GM12878 (cell line): ENCODE measurements around the gene ADAMTSL3. TPM values are rescaled to one million over a fixed set of nuclear protein-coding genes. Genes with fewer than 3 reads are reported as not detected.

Experiments
- ATAC-seq: fragments of 200-7000 bp; cut with Tn5 transposase; 3 replicates; pipeline ENCODE4 v1.9.1; 2020; ENCODE audit warnings: mild to moderate bottlenecking, moderate library complexity
- BruUV-seq: library from RNA; stranded (reverse); fragments of 400-500 nt; replicated peaks from 2 replicates; lab custom pipeline; 2021; lab: Mats Ljungman, UMichigan
- CTCF ChIA-PET: fragments of 300-600 bp; sonication (Branson Sonifier 250); formaldehyde crosslinking; extraction: SDS; loops from one replicate; lab custom pipeline; 2021; ENCODE audit warnings: inconsistent platforms; lab: Yijun Ruan, JAX
- POLR2A ChIA-PET: fragments of 350-600 bp; formaldehyde crosslinking; extraction: SDS; loops from one replicate; lab custom pipeline; 2021; ENCODE audit warnings: inconsistent platforms; lab: Charles Lee
- RAD21 ChIA-PET: fragments of 300-600 bp; sonication (Branson Sonifier 250); formaldehyde crosslinking; loops from one replicate; lab custom pipeline; 2023; ENCODE audit warnings: antibody characterized with exemption; ENCODE audit not compliant: unreplicated experiment; lab: Charles Lee
- SMC1A ChIA-PET: fragments of 300-600 bp; sonication (Branson Sonifier 250); formaldehyde crosslinking; loops from one replicate; lab custom pipeline; 2023; ENCODE audit not compliant: unreplicated experiment, uncharacterized antibody; lab: Charles Lee
- DNase-seq: peaks from one replicate; pipeline ENCODE4 v3.0.0-alpha.2; 2011; ENCODE audit warnings: low read depth, low spot score
- FAIRE-seq: peaks from 3 replicates; lab custom pipeline; 2011; peaks lifted over from hg19 to GRCh38; lab: Jason Lieb, UNC
- H2AFZ ChIP-seq: 2 replicates; pipeline ENCODE4 v1.6.0; 2011; ENCODE audit warnings: low read depth, low read length, control low read depth; ENCODE audit not compliant: control insufficient read depth
- H3K27ac ChIP-seq: 2 replicates; pipeline ENCODE4 v1.5.1; 2011; ENCODE audit warnings: control low read depth; ENCODE audit not compliant: control insufficient read depth, insufficient read depth
- H3K27me3 ChIP-seq, 2 experiments: replicated peaks in 1 of 2; 2 replicates each; pipeline versions ENCODE4 v1.6.0 to v1.6.1; 2011; ENCODE audit warnings: low read length in 1 of 2; ENCODE audit not compliant: control insufficient read depth in 2 of 2, insufficient read depth in 2 of 2
- H3K36me3 ChIP-seq, 2 experiments: 2 replicates each; pipeline ENCODE4 v1.5.1; 2011; ENCODE audit warnings: low read length in 1 of 2; ENCODE audit not compliant: control insufficient read depth in 2 of 2, insufficient read depth in 2 of 2
- H3K4me1 ChIP-seq: 2 replicates; pipeline ENCODE4 v1.6.1; 2011; ENCODE audit warnings: mild to moderate bottlenecking, low read length, moderate library complexity, mixed read lengths; ENCODE audit not compliant: control insufficient read depth, insufficient read depth
- H3K4me2 ChIP-seq: 2 replicates; pipeline ENCODE4 v1.6.0; 2011; ENCODE audit warnings: control low read depth; ENCODE audit not compliant: control insufficient read depth, insufficient read depth
- H3K4me3 ChIP-seq: fragments of 200-600 bp; sonication (generic); 2 replicates; pipeline ENCODE4 v1.5.1; 2016
- H3K79me2 ChIP-seq: 2 replicates; pipeline ENCODE4 v1.6.0; 2011; ENCODE audit warnings: low read length; ENCODE audit not compliant: control insufficient read depth, insufficient read depth
- H3K9ac ChIP-seq: 2 replicates; pipeline ENCODE4 v1.8.0; 2011; ENCODE audit warnings: low read length, control low read depth, mixed read lengths; ENCODE audit not compliant: control insufficient read depth, insufficient read depth
- H3K9me3 ChIP-seq: replicated peaks from 3 replicates; pipeline ENCODE4 v1.5.1; 2011; ENCODE audit warnings: mild to moderate bottlenecking, low read length; ENCODE audit not compliant: control insufficient read depth, insufficient read depth
- H4K20me1 ChIP-seq: 2 replicates; pipeline ENCODE4 v1.6.0; 2011; ENCODE audit not compliant: control insufficient read depth, insufficient read depth
- BMI1 ChIP-seq: fragments of 450-650 bp; IDR thresholded peaks from 2 replicates; pipeline ENCODE4 v1.6.1; 2016; ENCODE audit warnings: mild to moderate bottlenecking, moderate library complexity, borderline replicate concordance
- CHD4 ChIP-seq: fragments of 200-600 bp; sonication (generic); IDR thresholded peaks from 2 replicates; pipeline ENCODE4 v1.6.1; 2016; ENCODE audit warnings: mild to moderate bottlenecking
- ETV6 ChIP-seq, 2 experiments: fragments of 450-650 bp in 1 of 2; IDR thresholded peaks in 1 of 2; conservative IDR thresholded peaks in 1 of 2; 2 replicates each; pipeline ENCODE4 v1.6.1; 2014; ENCODE audit warnings: antibody characterized with exemption in 1 of 2, borderline replicate concordance in 1 of 2, low read depth in 1 of 2, mild to moderate bottlenecking in 1 of 2, moderate library complexity in 1 of 2
- NFYA ChIP-seq: IDR thresholded peaks from 2 replicates; pipeline ENCODE4 v1.6.1; 2011; ENCODE audit warnings: low read depth, mild to moderate bottlenecking, low read length, improper control_type of control experiment, borderline replicate concordance
- PAX8 ChIP-seq: fragments of 450-650 bp; IDR thresholded peaks from 2 replicates; pipeline ENCODE4 v1.6.1; 2017; ENCODE audit warnings: mild to moderate bottlenecking, moderate library complexity
- RAD51 ChIP-seq: fragments of 450-650 bp; IDR thresholded peaks from 2 replicates; pipeline ENCODE4 v1.6.1; 2016; ENCODE audit warnings: moderate library complexity, mild to moderate bottlenecking, inconsistent platforms
- RBBP5 ChIP-seq: fragments of 200-600 bp; sonication (generic); conservative IDR thresholded peaks from 2 replicates; pipeline ENCODE4 v1.6.1; 2016
- RFX5 ChIP-seq: IDR thresholded peaks from 2 replicates; pipeline ENCODE4 v1.6.1; 2011; ENCODE audit warnings: low read depth, low read length, improper control_type of control experiment
- SMAD1 ChIP-seq: fragments of 450-650 bp; IDR thresholded peaks from 2 replicates; pipeline ENCODE4 v1.6.1; 2018; ENCODE audit warnings: mild to moderate bottlenecking, low read depth; ENCODE audit not compliant: partially characterized antibody
- SRF ChIP-seq, 2 experiments: IDR thresholded peaks; 2 replicates each; pipeline ENCODE4 v1.6.1; 2011; ENCODE audit warnings: low read depth in 2 of 2, low read length in 2 of 2, mild to moderate bottlenecking in 1 of 2, moderate library complexity in 1 of 2
- TCF3 ChIP-seq: IDR thresholded peaks from 2 replicates; pipeline ENCODE4 v1.6.1; 2012; ENCODE audit warnings: low read depth, mild to moderate bottlenecking, low read length, borderline replicate concordance; ENCODE audit not compliant: insufficient read depth
- ZNF217 ChIP-seq: fragments of 450-650 bp; IDR thresholded peaks from 2 replicates; pipeline ENCODE4 v1.6.1; 2017; ENCODE audit warnings: antibody characterized with exemption, mild to moderate bottlenecking
- ZNF274 ChIP-seq: IDR thresholded peaks from one replicate; pipeline ENCODE4 v1.8.0; 2011; ENCODE audit not compliant: insufficient read length, insufficient read depth
- ZZZ3 ChIP-seq: IDR thresholded peaks from 2 replicates; pipeline ENCODE4 v1.6.1; 2011; ENCODE audit warnings: low read depth; ENCODE audit not compliant: control insufficient read depth, insufficient read length
- WGBS: methylation state at CpG from one replicate; pipeline ENCODE4 v1.1.6; 2016; ENCODE audit warnings: low lambda C conversion rate; ENCODE audit not compliant: insufficient replicate concordance, insufficient coverage; ENCODE audit errors: missing lambda C conversion rate; 5-methylcytosine and 5-hydroxymethylcytosine counted together
- in situ Hi-C: fragments of 300-500 bp; cut with MboI; formaldehyde crosslinking; loops from 9 replicates; pipeline ENCODE4 v1.14.3; 2018; ENCODE audit warnings: mixed read lengths
- intact Hi-C: fragments of 100-400 bp; cut with micrococcal nuclease; formaldehyde crosslinking; loops from one replicate; pipeline ENCODE4 v1.14.2; 2022; ENCODE audit not compliant: unreplicated experiment
- polyA plus RNA-seq, 11 experiments: library from polyadenylated mRNA; depleted of rRNA in 4 of 11; unstranded in 6 of 11; stranded (reverse) in 5 of 11; fragments of >200 nt; fragmentation: Nextera tagmentation in 4 of 11; fragmentation: Illumina TruSeq in 1 of 11; extraction: Ambion mirVana in 4 of 11; extraction: Trizol in 1 of 11; gene quantifications; 1 replicate in 1 of 11; 2 replicates in 10 of 11; pipeline versions ENCODE4 v1.2.1 to v1.2.3, GENCODE V29; 2011 to 2016; ENCODE audit warnings: inconsistent platforms in 2 of 11, missing spikeins in 2 of 11, low read depth in 1 of 11
- total RNA-seq, 4 experiments: library from RNA; depleted of rRNA in 3 of 4; stranded (reverse); fragments of >200 nt in 3 of 4; fragmentation: Illumina TruSeq in 1 of 4; extraction: Trizol in 1 of 4; gene quantifications; 2 replicates each; pipeline versions ENCODE4 v1.2.1 to v1.2.3, GENCODE V29; 2013 to 2021
- TF ChIP-seq, protein P1 (sequence below): fragments of 450-650 bp; formaldehyde crosslinking; IDR thresholded peaks from 2 replicates; pipeline ENCODE4 v1.4.0; 2020; ENCODE audit warnings: mild to moderate bottlenecking, moderate library complexity
- TF ChIP-seq, protein P2 (sequence below): fragments of 450-650 bp; IDR thresholded peaks from 2 replicates; pipeline ENCODE4 v1.6.1; 2017; ENCODE audit warnings: mild to moderate bottlenecking
- TF ChIP-seq, protein P3 (sequence below): IDR thresholded peaks from 2 replicates; pipeline ENCODE4 v1.6.1; 2011; ENCODE audit warnings: low read depth, low read length, improper control_type of control experiment, borderline replicate concordance

The ADAMTSL3 gene
- total and polyA plus RNA-seq, 10 of the 15 experiments (the other 5 are each of a cell fraction or from before 2014, with no cell fraction given): 0.01 to 0.28 (median 0.13) TPM

DNA sequence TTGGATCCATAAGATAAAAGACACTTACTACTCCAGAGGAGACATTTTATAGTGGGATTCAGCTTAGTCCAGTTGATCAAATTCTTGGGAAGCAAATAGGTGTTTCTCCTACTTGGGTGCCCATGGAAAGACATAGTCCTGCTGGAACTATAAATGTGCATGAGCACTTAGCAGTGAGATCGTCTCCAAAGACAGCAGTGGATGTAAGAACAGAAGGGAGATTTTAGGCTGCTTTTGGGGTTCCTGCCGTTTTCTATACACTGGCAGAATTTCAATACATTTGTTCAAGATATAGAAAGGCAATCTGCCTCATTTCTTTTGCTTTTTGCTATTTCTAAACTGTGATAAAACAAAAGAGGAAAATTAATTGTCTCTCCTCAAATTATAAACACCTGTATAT is 234.0 kb downstream of the ADAMTSL3 start (continued):
- no peak for TF ChIP-seq ZNF217
- no peak for TF ChIP-seq ZZZ3
- TF ChIP-seq PAX8: no peak
- no peak for TF ChIP-seq SMAD1
- no peak for TF ChIP-seq RAD51
- TF ChIP-seq CHD4: no peak
- no peak for TF ChIP-seq RFX5
- TF ChIP-seq ETV6 (conservative IDR thresholded peaks at IDR 0.05 in 1 of 2, IDR thresholded peaks at IDR 0.05 in 1 of 2; ENCODE audit: borderline replicate concordance in 1 of 2, low read depth in 1 of 2): no peak
- TF ChIP-seq, protein P1, sequence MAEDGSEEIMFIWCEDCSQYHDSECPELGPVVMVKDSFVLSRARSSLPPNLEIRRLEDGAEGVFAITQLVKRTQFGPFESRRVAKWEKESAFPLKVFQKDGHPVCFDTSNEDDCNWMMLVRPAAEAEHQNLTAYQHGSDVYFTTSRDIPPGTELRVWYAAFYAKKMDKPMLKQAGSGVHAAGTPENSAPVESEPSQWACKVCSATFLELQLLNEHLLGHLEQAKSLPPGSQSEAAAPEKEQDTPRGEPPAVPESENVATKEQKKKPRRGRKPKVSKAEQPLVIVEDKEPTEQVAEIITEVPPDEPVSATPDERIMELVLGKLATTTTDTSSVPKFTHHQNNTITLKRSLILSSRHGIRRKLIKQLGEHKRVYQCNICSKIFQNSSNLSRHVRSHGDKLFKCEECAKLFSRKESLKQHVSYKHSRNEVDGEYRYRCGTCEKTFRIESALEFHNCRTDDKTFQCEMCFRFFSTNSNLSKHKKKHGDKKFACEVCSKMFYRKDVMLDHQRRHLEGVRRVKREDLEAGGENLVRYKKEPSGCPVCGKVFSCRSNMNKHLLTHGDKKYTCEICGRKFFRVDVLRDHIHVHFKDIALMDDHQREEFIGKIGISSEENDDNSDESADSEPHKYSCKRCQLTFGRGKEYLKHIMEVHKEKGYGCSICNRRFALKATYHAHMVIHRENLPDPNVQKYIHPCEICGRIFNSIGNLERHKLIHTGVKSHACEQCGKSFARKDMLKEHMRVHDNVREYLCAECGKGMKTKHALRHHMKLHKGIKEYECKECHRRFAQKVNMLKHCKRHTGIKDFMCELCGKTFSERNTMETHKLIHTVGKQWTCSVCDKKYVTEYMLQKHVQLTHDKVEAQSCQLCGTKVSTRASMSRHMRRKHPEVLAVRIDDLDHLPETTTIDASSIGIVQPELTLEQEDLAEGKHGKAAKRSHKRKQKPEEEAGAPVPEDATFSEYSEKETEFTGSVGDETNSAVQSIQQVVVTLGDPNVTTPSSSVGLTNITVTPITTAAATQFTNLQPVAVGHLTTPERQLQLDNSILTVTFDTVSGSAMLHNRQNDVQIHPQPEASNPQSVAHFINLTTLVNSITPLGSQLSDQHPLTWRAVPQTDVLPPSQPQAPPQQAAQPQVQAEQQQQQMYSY (CRISPR knock-in tag): no peak

DNA sequence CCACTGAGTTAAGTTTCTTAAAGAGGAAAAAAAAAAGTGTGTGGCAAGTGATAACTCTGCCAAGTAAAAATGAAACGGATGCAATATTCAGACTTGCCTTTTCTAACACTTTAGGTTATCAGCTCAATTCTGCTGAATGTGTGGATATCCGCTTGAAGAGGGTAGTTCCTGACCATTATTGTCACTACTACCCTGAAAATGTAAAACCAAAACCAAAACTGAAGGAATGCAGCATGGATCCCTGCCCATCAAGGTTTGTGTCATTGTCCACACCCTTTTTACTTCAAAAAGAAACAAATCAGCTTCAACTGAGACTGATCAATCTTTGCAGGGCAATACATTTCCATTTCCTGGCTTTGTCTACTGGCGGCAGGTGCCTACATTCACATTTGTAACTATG is 236.1 kb downstream of the ADAMTSL3 start:
- H4K20me1 ChIP-seq: no peaks in the 10 kb centered on the region
- H3K4me2 ChIP-seq: peak overlapping the region; percentile 33; the same call in 1 of the 2 replicates
- peak overlapping the region; percentile 63 for H2AFZ ChIP-seq
- H3K9me3 ChIP-seq: no peaks in the 10 kb centered on the region
- ChIA-PET SMC1A (interaction anchor here (0.7 to 1.1 kb wide), 3 partner anchors 84 to 687 kb away, joined by 3 read pairs; no protein-coding TSS in a partner anchor), POLR2A (no interaction called here), CTCF (interaction anchor here (1.0 to 1.9 kb wide), 3 partner anchors 20 to 133 kb away, joined by 3 to 10 read pairs (median 7); no protein-coding TSS in a partner anchor), RAD21 (no interaction called here)
- no TSS peak for BruUV-seq
- H3K36me3 ChIP-seq: no peaks in the 10 kb centered on the region
- FAIRE-seq (no peak), ATAC-seq (no peak), DNase-seq (no peak)
- H3K9ac ChIP-seq: no peak overlapping the region
- no peak overlapping the region for H3K27ac ChIP-seq
- no peaks in the 10 kb centered on the region for H3K27me3 ChIP-seq
- in situ Hi-C loops (no loop called here), intact Hi-C loops (no loop called here)
- H3K79me2 ChIP-seq: no peaks in the 10 kb centered on the region
- H3K4me3 ChIP-seq: no peak overlapping the region
- 41% methylated on average over 3 of the region's 3 CpGs for WGBS
- peaks cover 3% of the 10 kb centered on the region; the same call in 1 of the 2 replicates for H3K4me1 ChIP-seq
- TF ChIP-seq ZNF274 (no peak), SRF (IDR thresholded peaks at IDR 0.05; ENCODE audit: low read depth in 2 of 2, low read length in 2 of 2) (no peak), NFYA (no peak), BMI1 (no peak), SMAD1 (no peak), RBBP5 (no peak), TCF3 (no peak)
- TF ChIP-seq, protein P2, sequence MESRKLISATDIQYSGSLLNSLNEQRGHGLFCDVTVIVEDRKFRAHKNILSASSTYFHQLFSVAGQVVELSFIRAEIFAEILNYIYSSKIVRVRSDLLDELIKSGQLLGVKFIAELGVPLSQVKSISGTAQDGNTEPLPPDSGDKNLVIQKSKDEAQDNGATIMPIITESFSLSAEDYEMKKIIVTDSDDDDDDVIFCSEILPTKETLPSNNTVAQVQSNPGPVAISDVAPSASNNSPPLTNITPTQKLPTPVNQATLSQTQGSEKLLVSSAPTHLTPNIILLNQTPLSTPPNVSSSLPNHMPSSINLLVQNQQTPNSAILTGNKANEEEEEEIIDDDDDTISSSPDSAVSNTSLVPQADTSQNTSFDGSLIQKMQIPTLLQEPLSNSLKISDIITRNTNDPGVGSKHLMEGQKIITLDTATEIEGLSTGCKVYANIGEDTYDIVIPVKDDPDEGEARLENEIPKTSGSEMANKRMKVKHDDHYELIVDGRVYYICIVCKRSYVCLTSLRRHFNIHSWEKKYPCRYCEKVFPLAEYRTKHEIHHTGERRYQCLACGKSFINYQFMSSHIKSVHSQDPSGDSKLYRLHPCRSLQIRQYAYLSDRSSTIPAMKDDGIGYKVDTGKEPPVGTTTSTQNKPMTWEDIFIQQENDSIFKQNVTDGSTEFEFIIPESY: no peak
- TF ChIP-seq, protein P3, sequence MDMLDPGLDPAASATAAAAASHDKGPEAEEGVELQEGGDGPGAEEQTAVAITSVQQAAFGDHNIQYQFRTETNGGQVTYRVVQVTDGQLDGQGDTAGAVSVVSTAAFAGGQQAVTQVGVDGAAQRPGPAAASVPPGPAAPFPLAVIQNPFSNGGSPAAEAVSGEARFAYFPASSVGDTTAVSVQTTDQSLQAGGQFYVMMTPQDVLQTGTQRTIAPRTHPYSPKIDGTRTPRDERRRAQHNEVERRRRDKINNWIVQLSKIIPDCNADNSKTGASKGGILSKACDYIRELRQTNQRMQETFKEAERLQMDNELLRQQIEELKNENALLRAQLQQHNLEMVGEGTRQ: no peak
